ENCODE results near the gene SIRT5. TPM values are rescaled to one million over a fixed set of nuclear protein-coding genes. Genes with fewer than 3 reads are reported as not detected.

The SIRT5 gene
- total RNA-seq, 1 experiment from 2014 or later, result 19.0 TPM

DNA sequence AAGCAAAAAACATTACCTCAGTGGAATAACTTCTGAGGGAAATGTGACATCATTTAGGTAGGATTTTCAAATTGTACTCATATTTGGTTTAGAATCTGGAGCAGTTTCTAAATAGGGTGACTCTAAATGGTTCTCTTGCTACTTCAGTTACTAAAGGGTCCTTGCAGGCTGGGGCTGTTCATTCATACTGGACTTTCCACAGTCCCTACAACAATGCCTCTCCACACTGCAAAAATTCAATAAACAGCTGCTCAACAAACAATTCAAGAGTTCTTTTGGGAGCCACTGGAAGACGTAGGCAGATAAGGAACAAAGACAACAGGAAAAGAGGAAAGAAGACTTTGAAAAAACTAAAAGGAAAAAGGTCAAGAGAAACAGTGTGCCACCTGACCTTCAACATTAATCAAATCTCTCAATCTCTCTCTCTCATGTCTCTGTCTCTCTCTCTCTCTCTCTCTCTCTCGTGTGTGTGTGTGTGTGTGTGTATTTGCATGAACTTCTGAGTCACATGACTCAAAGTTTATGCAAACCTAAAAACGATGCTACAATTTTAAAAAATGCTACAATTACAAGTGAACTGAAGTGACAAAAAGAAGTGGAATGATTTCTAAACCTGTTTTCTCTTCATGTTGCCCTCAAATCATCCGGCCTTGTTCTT, 55.2 kb downstream of the SIRT5 start:
- Mint-ChIP-seq H3K4me1 (ENCODE audit: low read depth, unreplicated experiment) (peaks cover 7% of the 10 kb centered on the region), H3K36me3 (ENCODE audit: insufficient read depth, unreplicated experiment) (peaks cover 42% of the 10 kb centered on the region), H3K9me3 (ENCODE audit: unreplicated experiment) (no peaks in the 10 kb centered on the region), H3K4me3 (ENCODE audit: unreplicated experiment) (no peak overlapping the region), H3K27me3 (ENCODE audit: insufficient read depth, unreplicated experiment) (no peaks in the 10 kb centered on the region), H3K27ac (ENCODE audit: unreplicated experiment) (no peak overlapping the region)
- H3K36me3 ChIP-seq (ENCODE audit: control insufficient read depth, insufficient read depth, low read length), result no peaks in the 10 kb centered on the region; the same call in 1 of the 2 replicates
- intact Hi-C loops (cut with micrococcal nuclease; ENCODE audit: unreplicated experiment), result loop anchor here (10.0 kb wide), 1 partner anchor 435 kb away; no protein-coding TSS in a partner anchor
- no TSS peak for BruUV-seq (replicated peaks)
- no peak overlapping the region for H3K4me3 ChIP-seq (ENCODE audit: low read depth, low read length)
- no peaks in the 10 kb centered on the region for H3K27me3 ChIP-seq (replicated peaks; ENCODE audit: control insufficient read depth, insufficient read depth, low read length)
- peaks cover 12% of the 10 kb centered on the region for H3K4me1 ChIP-seq
- TF ChIP-seq, protein P1, sequence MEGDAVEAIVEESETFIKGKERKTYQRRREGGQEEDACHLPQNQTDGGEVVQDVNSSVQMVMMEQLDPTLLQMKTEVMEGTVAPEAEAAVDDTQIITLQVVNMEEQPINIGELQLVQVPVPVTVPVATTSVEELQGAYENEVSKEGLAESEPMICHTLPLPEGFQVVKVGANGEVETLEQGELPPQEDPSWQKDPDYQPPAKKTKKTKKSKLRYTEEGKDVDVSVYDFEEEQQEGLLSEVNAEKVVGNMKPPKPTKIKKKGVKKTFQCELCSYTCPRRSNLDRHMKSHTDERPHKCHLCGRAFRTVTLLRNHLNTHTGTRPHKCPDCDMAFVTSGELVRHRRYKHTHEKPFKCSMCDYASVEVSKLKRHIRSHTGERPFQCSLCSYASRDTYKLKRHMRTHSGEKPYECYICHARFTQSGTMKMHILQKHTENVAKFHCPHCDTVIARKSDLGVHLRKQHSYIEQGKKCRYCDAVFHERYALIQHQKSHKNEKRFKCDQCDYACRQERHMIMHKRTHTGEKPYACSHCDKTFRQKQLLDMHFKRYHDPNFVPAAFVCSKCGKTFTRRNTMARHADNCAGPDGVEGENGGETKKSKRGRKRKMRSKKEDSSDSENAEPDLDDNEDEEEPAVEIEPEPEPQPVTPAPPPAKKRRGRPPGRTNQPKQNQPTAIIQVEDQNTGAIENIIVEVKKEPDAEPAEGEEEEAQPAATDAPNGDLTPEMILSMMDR (IDR thresholded peaks at IDR 0.05; ENCODE audit: insufficient read depth in 1 of 2, low read depth in 1 of 2, low read length in 1 of 2, severe bottlenecking in 1 of 2, unreplicated experiment in 1 of 2), result no peak
- POLR2A ChIA-PET, result no interaction called here
- no peak for DNase-seq
- CTCF ChIA-PET, result no interaction called here
- no peaks in the 10 kb centered on the region for H3K9me3 ChIP-seq

DNA sequence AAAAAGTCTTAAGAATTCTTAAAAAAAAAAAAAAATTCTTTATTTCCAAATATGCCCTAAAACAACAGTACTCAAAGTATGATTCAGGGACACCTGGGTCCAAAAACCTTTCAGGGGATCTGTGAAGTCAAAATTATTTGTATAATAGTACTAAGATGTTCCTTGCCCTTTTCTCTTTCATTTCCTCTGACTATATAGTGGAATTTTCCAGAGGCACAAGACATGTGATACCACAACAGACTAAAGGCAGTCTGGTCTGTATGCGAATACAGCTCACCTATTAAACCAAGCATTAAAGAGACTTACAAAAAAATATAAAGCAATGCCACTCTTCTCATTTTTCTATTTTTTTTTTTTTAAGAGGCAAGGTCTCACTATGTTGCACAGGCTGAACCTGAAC, 56.1 kb downstream of the SIRT5 start:
- ChIA-PET POLR2A (no interaction called here), CTCF (no interaction called here)
- DNase-seq, result no peak
- Histone ChIP-seq H3K4me3 (ENCODE audit: low read depth, low read length) (no peak overlapping the region), H3K36me3 (ENCODE audit: control insufficient read depth, insufficient read depth, low read length) (no peaks in the 10 kb centered on the region; the same call in 1 of the 2 replicates), H3K4me1 (peaks cover 12% of the 10 kb centered on the region), H3K27me3 (replicated peaks; ENCODE audit: control insufficient read depth, insufficient read depth, low read length) (no peaks in the 10 kb centered on the region), H3K9me3 (no peaks in the 10 kb centered on the region)
- intact Hi-C loops (cut with micrococcal nuclease; ENCODE audit: unreplicated experiment), result no loop called here
- TF ChIP-seq, protein P1 (IDR thresholded peaks at IDR 0.05; ENCODE audit: insufficient read depth in 1 of 2, low read depth in 1 of 2, low read length in 1 of 2, severe bottlenecking in 1 of 2, unreplicated experiment in 1 of 2), result no peak
- peaks cover 7% of the 10 kb centered on the region for H3K4me1 Mint-ChIP-seq (ENCODE audit: low read depth, unreplicated experiment)
- H3K27ac Mint-ChIP-seq (ENCODE audit: unreplicated experiment), result no peak overlapping the region
- BruUV-seq (replicated peaks), result no TSS peak
- H3K9me3 Mint-ChIP-seq (ENCODE audit: unreplicated experiment), result no peaks in the 10 kb centered on the region
- H3K4me3 Mint-ChIP-seq (ENCODE audit: unreplicated experiment), result no peak overlapping the region
- no peaks in the 10 kb centered on the region for H3K27me3 Mint-ChIP-seq (ENCODE audit: insufficient read depth, unreplicated experiment)
- peaks cover 36% of the 10 kb centered on the region for H3K36me3 Mint-ChIP-seq (ENCODE audit: insufficient read depth, unreplicated experiment)

DNA sequence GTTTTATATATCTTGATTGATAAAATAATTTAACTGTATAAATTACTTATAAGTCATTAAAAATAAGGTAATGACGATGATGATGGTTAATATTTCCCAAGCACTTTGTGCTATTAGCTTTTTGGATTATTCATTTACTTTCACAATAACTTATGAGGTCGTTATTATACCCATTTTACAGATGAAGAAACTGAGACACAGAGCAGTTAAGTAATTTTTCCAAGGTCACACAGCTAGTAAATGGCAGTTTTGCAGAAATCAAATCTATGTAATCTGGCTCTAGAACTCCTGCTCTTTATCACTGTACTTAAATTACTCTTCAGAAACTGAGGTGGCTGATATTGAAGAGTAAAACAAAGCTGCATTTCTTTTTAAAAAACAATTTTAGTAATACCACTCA, 58.9 kb downstream of the SIRT5 start:
- Histone ChIP-seq H3K4me1 (peaks cover 12% of the 10 kb centered on the region), H3K27me3 (replicated peaks; ENCODE audit: control insufficient read depth, insufficient read depth, low read length) (no peaks in the 10 kb centered on the region), H3K36me3 (ENCODE audit: control insufficient read depth, insufficient read depth, low read length) (no peaks in the 10 kb centered on the region), H3K9me3 (no peaks in the 10 kb centered on the region), H3K4me3 (ENCODE audit: low read depth, low read length) (no peak overlapping the region)
- peaks cover 34% of the 10 kb centered on the region for H3K36me3 Mint-ChIP-seq (ENCODE audit: insufficient read depth, unreplicated experiment)
- no peaks in the 10 kb centered on the region for H3K27me3 Mint-ChIP-seq (ENCODE audit: insufficient read depth, unreplicated experiment)
- H3K4me3 Mint-ChIP-seq (ENCODE audit: unreplicated experiment), result no peak overlapping the region
- no peak overlapping the region for H3K27ac Mint-ChIP-seq (ENCODE audit: unreplicated experiment)
- intact Hi-C loops (cut with micrococcal nuclease; ENCODE audit: unreplicated experiment), result no loop called here
- CTCF ChIA-PET, result interaction anchor here (0.6 kb wide), 1 partner anchor 126 kb away, joined by 3 read pairs; no protein-coding TSS in a partner anchor
- TF ChIP-seq, protein P1 (IDR thresholded peaks at IDR 0.05; ENCODE audit: insufficient read depth in 1 of 2, low read depth in 1 of 2, low read length in 1 of 2, severe bottlenecking in 1 of 2, unreplicated experiment in 1 of 2), result no peak
- H3K9me3 Mint-ChIP-seq (ENCODE audit: unreplicated experiment), result no peaks in the 10 kb centered on the region
- DNase-seq, result no peak
- POLR2A ChIA-PET, result no interaction called here
- peaks cover 7% of the 10 kb centered on the region for H3K4me1 Mint-ChIP-seq (ENCODE audit: low read depth, unreplicated experiment)
- no TSS peak for BruUV-seq (replicated peaks)

Data from Caco-2 (cell line).